H1 (cell line): ENCODE results near the gene TMEM63A. TPM values are rescaled to one million over a fixed set of nuclear protein-coding genes. Genes with fewer than 3 reads are reported as not detected.

Source experiments
- CTCF ChIA-PET: fragments of 300-600 bp; sonication (Branson Sonifier 250); formaldehyde crosslinking; loops from one replicate; lab custom pipeline; 2021; ENCODE audit not compliant: partially characterized antibody; lab: Charles Lee
- POLR2A ChIA-PET: fragments of 300-600 bp; sonication (Branson Sonifier 250); formaldehyde crosslinking; loops from one replicate; lab custom pipeline; 2021; ENCODE audit warnings: inconsistent platforms; ENCODE audit not compliant: partially characterized antibody; lab: Charles Lee
- DNase-seq, 2 experiments: peaks; one replicate each; pipeline versions ENCODE4 v3.0.0 to v3.0.0-alpha.2; 2010 to 2022; ENCODE audit warnings: low spot score in 2 of 2, low read depth in 1 of 2, mixed read lengths in 1 of 2
- FAIRE-seq: peaks from 2 replicates; lab custom pipeline; 2011; peaks lifted over from hg19 to GRCh38; lab: Jason Lieb, UNC
- H2AFZ ChIP-seq: 2 replicates; pipeline ENCODE4 v1.8.1; 2012; ENCODE audit warnings: low read length, inconsistent platforms
- H2AK5ac ChIP-seq: 2 replicates; pipeline ENCODE4 v1.6.1; 2013; ENCODE audit warnings: low read depth, low read length
- H2BK120ac ChIP-seq: replicated peaks from 2 replicates; pipeline ENCODE3; 2013; ENCODE audit warnings: low read depth, low read length, inconsistent platforms
- H2BK12ac ChIP-seq: 2 replicates; pipeline ENCODE4 v1.6.1; 2013; ENCODE audit warnings: low read depth, low read length
- H2BK15ac ChIP-seq: 2 replicates; pipeline ENCODE4 v1.6.1; 2013; ENCODE audit warnings: low read length
- H2BK20ac ChIP-seq: 2 replicates; pipeline ENCODE4 v1.6.1; 2013; ENCODE audit warnings: low read length
- H2BK5ac ChIP-seq: 2 replicates; pipeline ENCODE4 v1.6.1; 2013; ENCODE audit warnings: low read depth, low read length
- H3K14ac ChIP-seq: 2 replicates; pipeline ENCODE4 v1.6.1; 2013; ENCODE audit warnings: inconsistent platforms; ENCODE audit not compliant: insufficient read length
- H3K18ac ChIP-seq: 2 replicates; pipeline ENCODE4 v1.6.1; 2013; ENCODE audit warnings: low read length; ENCODE audit errors: extremely low read depth
- H3K23ac ChIP-seq: 2 replicates; pipeline ENCODE4 v1.6.1; 2013; ENCODE audit warnings: inconsistent platforms; ENCODE audit not compliant: insufficient read length
- H3K23me2 ChIP-seq: 2 replicates; pipeline ENCODE4 v1.6.1; 2013; ENCODE audit warnings: low read depth, low read length
- H3K27ac ChIP-seq: 2 replicates; pipeline ENCODE4 v1.6.1; 2011; ENCODE audit warnings: low read depth, low read length, inconsistent platforms
- H3K27me3 ChIP-seq, 4 experiments: replicated peaks in 1 of 4; 1 replicate in 1 of 4; 2 replicates in 3 of 4; pipeline versions ENCODE4 v1.6.1 to v1.8.1; 2011 to 2013; ENCODE audit warnings: low read length in 3 of 4, mild to moderate bottlenecking in 3 of 4, inconsistent platforms in 2 of 4, mixed read lengths in 2 of 4, moderate library complexity in 1 of 4; ENCODE audit not compliant: control insufficient read depth in 3 of 4, insufficient read depth in 3 of 4; ENCODE audit errors: extremely low read depth in 1 of 4
- H3K36me3 ChIP-seq, 4 experiments: 2 replicates each; pipeline versions ENCODE4 v1.6.1 to v1.8.1; 2011 to 2013; ENCODE audit warnings: mild to moderate bottlenecking in 4 of 4, low read length in 3 of 4, moderate library complexity in 2 of 4, control low read depth in 1 of 4, inconsistent platforms in 1 of 4; ENCODE audit not compliant: insufficient read depth in 4 of 4, control insufficient read depth in 2 of 4
- H3K4ac ChIP-seq: replicated peaks from 2 replicates; pipeline ENCODE3; 2013; ENCODE audit warnings: low read length, low read depth, mixed read lengths, inconsistent platforms; ENCODE audit not compliant: insufficient read length
- H3K4me1 ChIP-seq, 4 experiments: replicated peaks in 1 of 4; 1 replicate in 1 of 4; 2 replicates in 3 of 4; pipeline versions ENCODE4 v1.6.1 to v1.8.1; 2011 to 2013; ENCODE audit warnings: low read length in 3 of 4, inconsistent platforms in 2 of 4, mixed read lengths in 1 of 4; ENCODE audit not compliant: insufficient read depth in 4 of 4, control insufficient read depth in 3 of 4
- H3K4me2 ChIP-seq, 2 experiments: 2 replicates each; pipeline versions ENCODE4 v1.6.1 to v1.8.1; 2011 to 2013; ENCODE audit warnings: low read depth in 2 of 2, low read length in 2 of 2, control low read depth in 1 of 2, inconsistent platforms in 1 of 2, mild to moderate bottlenecking in 1 of 2; ENCODE audit not compliant: insufficient read depth in 1 of 2
- H3K4me3 ChIP-seq, 4 experiments: fragments of 200-600, 300-600 bp in 1 of 4; sonication (generic), shearing (Covaris generic), sonication (Bioruptor Twin) in 1 of 4; 2 replicates each; pipeline versions ENCODE4 v1.5.1 to v1.8.1; 2011 to 2016; ENCODE audit warnings: low read length in 4 of 4, low read depth in 3 of 4, control low read depth in 2 of 4, inconsistent platforms in 2 of 4, mild to moderate bottlenecking in 2 of 4, mixed read lengths in 1 of 4, moderate library complexity in 1 of 4; ENCODE audit not compliant: insufficient read depth in 2 of 4; ENCODE audit errors: extremely low read depth in 1 of 4
- H3K56ac ChIP-seq: replicated peaks from 2 replicates; pipeline ENCODE3; 2013; ENCODE audit warnings: low read depth, mild to moderate bottlenecking, mixed read lengths, low read length, inconsistent platforms; ENCODE audit not compliant: insufficient read length
- H3K79me1 ChIP-seq: 2 replicates; pipeline ENCODE4 v1.6.1; 2013; ENCODE audit warnings: low read depth, low read length, control low read depth
- H3K79me2 ChIP-seq, 2 experiments: 2 replicates each; pipeline versions ENCODE4 v1.6.1 to v1.8.1; 2012 to 2013; ENCODE audit warnings: low read length in 2 of 2, mild to moderate bottlenecking in 2 of 2, inconsistent platforms in 1 of 2; ENCODE audit not compliant: insufficient read depth in 2 of 2, control insufficient read depth in 1 of 2
- H3K9ac ChIP-seq, 4 experiments: replicated peaks in 1 of 4; 1 replicate in 1 of 4; 2 replicates in 3 of 4; pipeline versions ENCODE4 v1.6.1 to v1.8.1; 2011 to 2013; ENCODE audit warnings: low read depth in 3 of 4, low read length in 3 of 4, control low read depth in 2 of 4, mild to moderate bottlenecking in 2 of 4, moderate library complexity in 2 of 4, inconsistent platforms in 1 of 4; ENCODE audit errors: extremely low read depth in 1 of 4
- H3K9me3 ChIP-seq, 2 experiments: 2 replicates each; pipeline versions ENCODE4 v1.6.1 to v1.8.1; 2012 to 2013; ENCODE audit warnings: mild to moderate bottlenecking in 2 of 2, moderate library complexity in 2 of 2, control low read depth in 1 of 2, inconsistent platforms in 1 of 2, low read depth in 1 of 2, low read length in 1 of 2, mixed read lengths in 1 of 2; ENCODE audit not compliant: insufficient read depth in 2 of 2
- H4K20me1 ChIP-seq, 2 experiments: replicated peaks in 1 of 2; 2 replicates each; pipeline versions ENCODE3 to v1.8.1; 2011 to 2013; ENCODE audit warnings: inconsistent platforms in 2 of 2, low read length in 2 of 2, mild to moderate bottlenecking in 1 of 2; ENCODE audit not compliant: insufficient read depth in 2 of 2, control insufficient read depth in 1 of 2
- H4K5ac ChIP-seq: 2 replicates; pipeline ENCODE4 v1.6.1; 2013; ENCODE audit warnings: low read length, low read depth, mixed read lengths, inconsistent platforms; ENCODE audit not compliant: insufficient read length
- H4K8ac ChIP-seq: 2 replicates; pipeline ENCODE4 v1.8.0; 2013; ENCODE audit warnings: mild to moderate bottlenecking, moderate library complexity, low read length, inconsistent platforms; ENCODE audit not compliant: insufficient read depth; ENCODE audit errors: extremely low read depth
- H4K91ac ChIP-seq: replicated peaks from 2 replicates; pipeline ENCODE3; 2013; ENCODE audit warnings: low read length, mixed read lengths, inconsistent platforms; ENCODE audit not compliant: insufficient read length
- BCL11A ChIP-seq, 2 experiments: IDR thresholded peaks; one replicate each; pipeline ENCODE4 v1.6.1; 2011; ENCODE audit warnings: low read depth in 2 of 2, low read length in 2 of 2, mild to moderate bottlenecking in 2 of 2
- JUN ChIP-seq: IDR thresholded peaks from 2 replicates; pipeline ENCODE4 v1.6.1; 2011; ENCODE audit warnings: low read depth, mild to moderate bottlenecking, improper control_type of control experiment, low read length
- JUND ChIP-seq: IDR thresholded peaks from 2 replicates; pipeline ENCODE4 v1.6.1; 2011; ENCODE audit warnings: mild to moderate bottlenecking, improper control_type of control experiment, low read length
- KDM4A ChIP-seq: IDR thresholded peaks from one replicate; pipeline ENCODE4 v1.7.1; 2012; ENCODE audit warnings: low read depth, mild to moderate bottlenecking, moderate library complexity, low read length, inconsistent platforms; ENCODE audit not compliant: severe bottlenecking
- POLR2AphosphoS5 ChIP-seq: IDR thresholded peaks from 2 replicates; pipeline ENCODE4 v1.6.1; 2011; ENCODE audit warnings: low read depth, low read length
- RAD21 ChIP-seq, 2 experiments: IDR thresholded peaks in 1 of 2; conservative IDR thresholded peaks in 1 of 2; 2 replicates each; pipeline ENCODE4 v1.6.1; 2011; ENCODE audit warnings: low read depth in 2 of 2, low read length in 2 of 2, improper control_type of control experiment in 1 of 2, inconsistent platforms in 1 of 2, mild to moderate bottlenecking in 1 of 2, moderate library complexity in 1 of 2
- SP2 ChIP-seq: IDR thresholded peaks from 2 replicates; pipeline ENCODE4 v1.6.1; 2012; ENCODE audit warnings: mild to moderate bottlenecking, low read length, inconsistent platforms
- SP4 ChIP-seq: IDR thresholded peaks from 2 replicates; pipeline ENCODE4 v1.6.1; 2012; ENCODE audit warnings: low read length, inconsistent platforms
- TBP ChIP-seq: IDR thresholded peaks from 2 replicates; pipeline ENCODE4 v1.6.1; 2011; ENCODE audit warnings: low read depth, low read length, improper control_type of control experiment
- YY1 ChIP-seq: IDR thresholded peaks from 2 replicates; pipeline ENCODE4 v1.6.1; 2011; ENCODE audit warnings: low read depth, mild to moderate bottlenecking, low read length
- whole genome bisulfite sequencing, 2 experiments: shearing (Covaris generic) in 1 of 2; methylation state at CpG; one replicate each; pipeline versions ENCODE4 v1.1.6 to v1.1.7; 2013 to 2015; ENCODE audit warnings: low lambda C conversion rate in 2 of 2, mixed read lengths in 2 of 2, inconsistent platforms in 1 of 2, low coverage in 1 of 2, missing lambda C conversion rate in 1 of 2; ENCODE audit not compliant: insufficient replicate concordance in 2 of 2, insufficient coverage in 1 of 2, insufficient read length in 1 of 2; ENCODE audit errors: extremely low coverage in 1 of 2, missing lambda C conversion rate in 1 of 2; 5-methylcytosine and 5-hydroxymethylcytosine counted together
- polyA plus RNA-seq, 7 experiments: library from polyadenylated mRNA; depleted of rRNA in 3 of 7; stranded (reverse) in 5 of 7; unstranded in 2 of 7; fragments of >200 nt in 5 of 7; fragments of 200-250 nt in 2 of 7; gene quantifications; 1 replicate in 5 of 7; 2 replicates in 1 of 7; 4 replicates in 1 of 7; pipeline versions ENCODE4 v1.2.1 to v1.2.3, GENCODE V29; 2011 to 2013; ENCODE audit warnings: missing spikeins in 2 of 7, mixed read lengths in 2 of 7
- total RNA-seq: library from RNA; stranded (reverse); fragmentation: NEBNext Ultra II Directional; extraction: Animal tissue kit (Norgen Biotek cat#: 25700); gene quantifications from 2 replicates; pipeline ENCODE4 v1.2.1, GENCODE V29; 2021

The TMEM63A gene
- total and polyA plus RNA-seq, 2 of the 8 experiments (the other 6 are each of a cell fraction or from before 2014, with no cell fraction given), result 26.1 to 55.4 TPM

GRCh38 chr1:225889743-225890142 is 7.6 kb upstream of the TMEM63A start:
- CTCF ChIA-PET, result interaction anchor here (0.6 to 21.3 kb wide), 13 partner anchors 12 to 414 kb away, joined by 3 to 406 read pairs (median 5); no protein-coding TSS in a partner anchor
- no peak for DNase-seq
- H2BK5ac ChIP-seq, result peak overlapping the region; percentile 75; the same call in 1 of the 2 replicates
- POLR2A ChIA-PET, result interaction anchor here (0.8 to 5.7 kb wide), 14 partner anchors 7 to 110 kb away, joined by 3 to 27 read pairs (median 4); partner anchors contain the start of genes SDE2 and TMEM63A
- 0 out of 2 replicates have a peak overlapping the region, but pooled peaks have one; percentile 17 for H2AK5ac ChIP-seq
- H4K8ac ChIP-seq, result no peak overlapping the region
- peak overlapping the region; percentile 1 for H4K91ac ChIP-seq
- no peak overlapping the region; a peak in 1 of 7 replicates for H3K9ac ChIP-seq
- 0 out of 2 replicates have a peak overlapping the region, but pooled peaks have one; percentile 9 for H3K18ac ChIP-seq
- no peak overlapping the region for H3K27ac ChIP-seq
- H3K23me2 ChIP-seq, result no peaks in the 10 kb centered on the region; the same call in 1 of the 2 replicates
- no peak overlapping the region for H2BK120ac ChIP-seq
- no peaks in the 10 kb centered on the region for H3K79me2 ChIP-seq
- peak overlapping the region; percentile 6 to 50; a peak in 1 of 4 replicates for H3K4me2 ChIP-seq
- H3K79me1 ChIP-seq, result no peaks in the 10 kb centered on the region
- H3K56ac ChIP-seq, result no peak overlapping the region
- H2BK12ac ChIP-seq, result peak overlapping the region; percentile 96
- no peak overlapping the region for H2BK15ac ChIP-seq
- peak overlapping the region; percentile 34; the same call in 1 of the 2 replicates for H2BK20ac ChIP-seq
- H3K14ac ChIP-seq, result no peak overlapping the region
- H4K5ac ChIP-seq, result no peak overlapping the region
- no peaks in the 10 kb centered on the region for H4K20me1 ChIP-seq
- H3K4ac ChIP-seq, result no peak overlapping the region
- H3K36me3 ChIP-seq, result no peaks in the 10 kb centered on the region
- 94% methylated on average over 5 of the region's 5 CpGs; no CpG with 5 or more reads in 1 of the 2 experiments for WGBS, 2 experiments
- H2AFZ ChIP-seq, result no peak overlapping the region
- no peaks in the 10 kb centered on the region for H3K9me3 ChIP-seq
- no peak for FAIRE-seq
- H3K4me1 ChIP-seq, result peaks cover 10 to 34% (median 22%) of the 10 kb centered on the region in 4 experiments
- H3K4me3 ChIP-seq, result no peak overlapping the region
- no peak overlapping the region for H3K23ac ChIP-seq
- H3K27me3 ChIP-seq, result peaks cover 0 to 14% (median 6%) of the 10 kb centered on the region in 4 experiments; a peak in 4 of 7 replicates
- TF ChIP-seq TBP (no peak), KDM4A (no peak), SP4 (no peak), JUN (no peak), YY1 (no peak), SP2 (no peak), RAD21 (IDR thresholded peaks at IDR 0.05 in 1 of 2, conservative IDR thresholded peaks at IDR 0.05 in 1 of 2; ENCODE audit: low read depth in 2 of 2, low read length in 2 of 2) (no peak), BCL11A (IDR thresholded peaks at IDR 0.05; ENCODE audit: low read depth in 2 of 2, low read length in 2 of 2) (no peak), POLR2AphosphoS5 (no peak), JUND (no peak)
